Sigmoid colon (tissue), 7 donors: ENCODE results near the gene ARAF. TPM values are rescaled to one million over a fixed set of nuclear protein-coding genes. Genes with fewer than 3 reads are reported as not detected.

Experiments
- DNase-seq: peaks from one replicate; pipeline ENCODE4 v3.0.0-alpha.2; 2019
- H3K27ac ChIP-seq, 4 donors: fragments of 200-600 bp; sonication (generic); one replicate each; pipeline ENCODE4 v1.5.1; 2016 to 2019; ENCODE audit warnings: mild to moderate bottlenecking in 1 of 4
- H3K27me3 ChIP-seq, 3 donors: fragments of 200-600 bp; sonication (generic); one replicate each; pipeline ENCODE4 v1.5.1; 2019; ENCODE audit warnings: mild to moderate bottlenecking in 1 of 3
- H3K36me3 ChIP-seq, 4 donors: fragments of 200-600 bp; sonication (generic); one replicate each; pipeline ENCODE4 v1.5.1; 2016 to 2019
- H3K4me1 ChIP-seq, 4 donors: fragments of 200-600 bp; sonication (generic); one replicate each; pipeline ENCODE4 v1.5.1; 2017 to 2019
- H3K4me3 ChIP-seq, 4 donors: fragments of 200-600 bp; sonication (generic); one replicate each; pipeline ENCODE4 v1.5.1; 2017 to 2019; ENCODE audit warnings: mild to moderate bottlenecking in 2 of 4, moderate library complexity in 1 of 4
- H3K9me3 ChIP-seq, 4 donors: fragments of 200-600 bp in 3 of 4; sonication (generic) in 3 of 4; one replicate each; pipeline versions ENCODE4 v1.5.1 to v1.6.1; 2013 to 2019
- EP300 ChIP-seq, 4 donors: sonication (generic); formaldehyde crosslinking; IDR thresholded peaks; one replicate each; pipeline ENCODE4 v1.6.1; 2017; ENCODE audit warnings: antibody characterized with exemption in 4 of 4
- POLR2A ChIP-seq, 2 donors: fragments of 450-650 bp; IDR thresholded peaks; one replicate each; pipeline ENCODE4 v1.6.1; 2016; ENCODE audit warnings: antibody characterized with exemption in 2 of 2, mild to moderate bottlenecking in 2 of 2, moderate library complexity in 2 of 2
- POLR2AphosphoS5 ChIP-seq, 4 donors: sonication (generic); formaldehyde crosslinking; IDR thresholded peaks; one replicate each; pipeline ENCODE4 v1.6.1; 2017; ENCODE audit warnings: antibody characterized with exemption in 4 of 4
- whole genome bisulfite sequencing, 2 donors: extraction: QIAGEN DNeasy Blood & Tissue Kit; methylation state at CpG; one replicate each; pipeline ENCODE4 v1.1.7; 2013; 5-methylcytosine and 5-hydroxymethylcytosine counted together
- intact Hi-C: fragments of 100-400 bp; cut with DNase I; formaldehyde crosslinking; loops from one replicate; pipeline ENCODE4 v1.15.1; 2023
- polyA plus RNA-seq, 3 donors: library from polyadenylated mRNA; stranded (reverse); fragments of 200-250 nt; gene quantifications; one replicate each; pipeline ENCODE4 v1.2.3, GENCODE V29; 2013
- total RNA-seq, 4 donors: library from RNA; depleted of rRNA; stranded (reverse); fragments of >200 nt; gene quantifications; one replicate each; pipeline ENCODE4 v1.1.0, GENCODE V29; 2016
- TF ChIP-seq, protein P1 (sequence below), 4 experiments: fragments of 450-650 bp in 3 of 4; fragments of 200-600 bp in 1 of 4; IDR thresholded peaks; one replicate each; pipeline ENCODE4 v1.5.1; 2016 to 2019; ENCODE audit warnings: antibody characterized with exemption in 4 of 4, mild to moderate bottlenecking in 3 of 4, moderate library complexity in 2 of 4
- donor health status: healthy with polysubstance abuse.
- donor health status: Bipolar disorder and iron deficiency.
- donor health status: healthy.

ARAF gene
- total and polyA plus RNA-seq, 7 donors: 25.7 to 57.8 (median 30.3) TPM

DNA sequence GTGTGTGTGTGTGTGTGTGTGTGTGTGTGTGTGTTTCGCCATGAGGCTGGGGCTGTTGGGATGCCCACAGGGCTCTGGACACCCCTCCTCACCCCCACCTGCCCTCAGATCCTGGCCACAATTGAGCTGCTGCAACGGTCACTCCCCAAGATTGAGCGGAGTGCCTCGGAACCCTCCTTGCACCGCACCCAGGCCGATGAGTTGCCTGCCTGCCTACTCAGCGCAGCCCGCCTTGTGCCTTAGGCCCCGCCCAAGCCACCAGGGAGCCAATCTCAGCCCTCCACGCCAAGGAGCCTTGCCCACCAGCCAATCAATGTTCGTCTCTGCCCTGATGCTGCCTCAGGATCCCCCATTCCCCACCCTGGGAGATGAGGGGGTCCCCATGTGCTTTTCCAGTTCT, 10.2 kb downstream of the ARAF start:
- no peak overlapping the region for H3K4me3 ChIP-seq
- 89 to 95% methylated on average over 11 of the region's 11 CpGs for WGBS, 2 donors
- TF ChIP-seq, protein P1, sequence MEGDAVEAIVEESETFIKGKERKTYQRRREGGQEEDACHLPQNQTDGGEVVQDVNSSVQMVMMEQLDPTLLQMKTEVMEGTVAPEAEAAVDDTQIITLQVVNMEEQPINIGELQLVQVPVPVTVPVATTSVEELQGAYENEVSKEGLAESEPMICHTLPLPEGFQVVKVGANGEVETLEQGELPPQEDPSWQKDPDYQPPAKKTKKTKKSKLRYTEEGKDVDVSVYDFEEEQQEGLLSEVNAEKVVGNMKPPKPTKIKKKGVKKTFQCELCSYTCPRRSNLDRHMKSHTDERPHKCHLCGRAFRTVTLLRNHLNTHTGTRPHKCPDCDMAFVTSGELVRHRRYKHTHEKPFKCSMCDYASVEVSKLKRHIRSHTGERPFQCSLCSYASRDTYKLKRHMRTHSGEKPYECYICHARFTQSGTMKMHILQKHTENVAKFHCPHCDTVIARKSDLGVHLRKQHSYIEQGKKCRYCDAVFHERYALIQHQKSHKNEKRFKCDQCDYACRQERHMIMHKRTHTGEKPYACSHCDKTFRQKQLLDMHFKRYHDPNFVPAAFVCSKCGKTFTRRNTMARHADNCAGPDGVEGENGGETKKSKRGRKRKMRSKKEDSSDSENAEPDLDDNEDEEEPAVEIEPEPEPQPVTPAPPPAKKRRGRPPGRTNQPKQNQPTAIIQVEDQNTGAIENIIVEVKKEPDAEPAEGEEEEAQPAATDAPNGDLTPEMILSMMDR (IDR thresholded peaks at IDR 0.05): no peak
- TF ChIP-seq EP300 (IDR thresholded peaks at IDR 0.05) (no peak), POLR2A (IDR thresholded peaks at IDR 0.05) (no peak), POLR2AphosphoS5 (IDR thresholded peaks at IDR 0.05) (no peak)
- H3K36me3 ChIP-seq: peaks cover 0 to 46% (median 26%) of the 10 kb centered on the region in 4 donors
- DNase-seq: no peak
- H3K27ac ChIP-seq: no peak overlapping the region
- H3K9me3 ChIP-seq: no peaks in the 10 kb centered on the region
- peaks cover 0 to 3% (median 0%) of the 10 kb centered on the region in 3 donors for H3K27me3 ChIP-seq
- intact Hi-C loops: no loop called here
- peaks cover 0 to 13% (median 5%) of the 10 kb centered on the region in 4 donors for H3K4me1 ChIP-seq

DNA sequence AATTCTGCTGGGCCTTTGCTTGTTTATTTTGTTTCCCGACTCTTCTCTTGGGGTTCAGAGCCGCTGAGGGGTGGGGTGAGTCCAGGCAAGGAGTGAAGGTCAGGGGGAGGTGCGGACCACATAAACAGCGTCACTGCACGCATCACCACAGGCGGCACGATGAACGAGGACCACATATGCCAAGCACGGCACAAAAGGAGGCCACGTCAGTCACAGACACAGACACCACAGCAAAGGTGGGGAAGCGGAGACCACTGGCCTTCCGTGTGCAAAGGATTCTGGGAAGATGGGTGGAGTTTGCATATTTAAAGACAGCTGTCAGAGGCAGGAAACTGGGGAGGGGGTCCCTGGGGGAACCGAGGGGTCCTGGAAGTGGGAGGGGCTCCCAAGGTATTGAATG, 10.9 kb downstream of the ARAF start:
- WGBS, 2 donors: 89 to 91% methylated on average over 13 of the region's 13 CpGs
- DNase-seq: no peak
- Histone ChIP-seq H3K27me3 (peaks cover 0 to 3% (median 0%) of the 10 kb centered on the region in 3 donors), H3K4me1 (peaks cover 0 to 13% (median 5%) of the 10 kb centered on the region in 4 donors), H3K9me3 (no peaks in the 10 kb centered on the region), H3K27ac (no peak overlapping the region), H3K36me3 (peaks cover 0 to 39% (median 20%) of the 10 kb centered on the region in 4 donors), H3K4me3 (no peak overlapping the region)
- TF ChIP-seq, protein P1 (IDR thresholded peaks at IDR 0.05): no peak
- TF ChIP-seq POLR2AphosphoS5 (IDR thresholded peaks at IDR 0.05) (no peak), EP300 (IDR thresholded peaks at IDR 0.05) (no peak)
- intact Hi-C loops: no loop called here

DNA sequence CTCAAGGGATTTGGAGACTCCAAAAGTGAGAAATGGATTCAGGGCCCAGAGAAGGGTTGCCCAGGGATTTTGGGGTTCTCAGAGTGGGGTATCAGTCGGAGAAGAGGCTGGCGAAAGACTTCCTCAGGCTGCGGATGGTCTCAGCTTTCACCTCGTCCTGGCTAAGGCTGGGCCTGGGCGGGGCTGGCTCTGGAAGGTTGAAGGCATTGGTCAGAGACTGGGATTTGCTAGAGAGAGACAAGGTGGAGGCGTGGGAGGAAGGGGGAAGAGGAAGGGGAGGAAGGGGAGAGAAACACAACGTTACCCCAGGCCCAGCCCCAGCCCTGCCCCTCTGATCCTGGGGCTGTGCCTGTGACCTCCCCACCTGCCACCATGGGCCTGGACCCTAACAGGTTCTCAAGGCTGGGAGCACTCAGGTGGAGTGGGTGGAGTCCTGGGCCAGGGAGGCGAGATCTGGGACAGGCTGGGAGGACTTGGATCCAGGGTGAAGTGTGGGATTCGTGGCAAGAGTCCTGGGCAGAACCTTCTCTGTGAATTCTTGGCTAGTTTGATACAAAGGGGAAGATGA, 11.9 kb downstream of the ARAF start:
- no peak for DNase-seq
- Histone ChIP-seq H3K4me1 (peaks cover 0 to 13% (median 5%) of the 10 kb centered on the region in 4 donors), H3K36me3 (peaks cover 0 to 29% (median 13%) of the 10 kb centered on the region in 4 donors), H3K27ac (peak overlapping the region in 1 of 4 donors; percentile 49), H3K27me3 (peaks cover 0 to 3% (median 0%) of the 10 kb centered on the region in 3 donors), H3K9me3 (no peaks in the 10 kb centered on the region), H3K4me3 (no peak overlapping the region)
- WGBS, 2 donors: 54 to 73% methylated on average over 9 of the region's 9 CpGs
- intact Hi-C loops: no loop called here
- TF ChIP-seq POLR2AphosphoS5 (IDR thresholded peaks at IDR 0.05) (no peak), EP300 (IDR thresholded peaks at IDR 0.05) (no peak), POLR2A (IDR thresholded peaks at IDR 0.05) (no peak)
- TF ChIP-seq, protein P1 (IDR thresholded peaks at IDR 0.05): no peak

DNA sequence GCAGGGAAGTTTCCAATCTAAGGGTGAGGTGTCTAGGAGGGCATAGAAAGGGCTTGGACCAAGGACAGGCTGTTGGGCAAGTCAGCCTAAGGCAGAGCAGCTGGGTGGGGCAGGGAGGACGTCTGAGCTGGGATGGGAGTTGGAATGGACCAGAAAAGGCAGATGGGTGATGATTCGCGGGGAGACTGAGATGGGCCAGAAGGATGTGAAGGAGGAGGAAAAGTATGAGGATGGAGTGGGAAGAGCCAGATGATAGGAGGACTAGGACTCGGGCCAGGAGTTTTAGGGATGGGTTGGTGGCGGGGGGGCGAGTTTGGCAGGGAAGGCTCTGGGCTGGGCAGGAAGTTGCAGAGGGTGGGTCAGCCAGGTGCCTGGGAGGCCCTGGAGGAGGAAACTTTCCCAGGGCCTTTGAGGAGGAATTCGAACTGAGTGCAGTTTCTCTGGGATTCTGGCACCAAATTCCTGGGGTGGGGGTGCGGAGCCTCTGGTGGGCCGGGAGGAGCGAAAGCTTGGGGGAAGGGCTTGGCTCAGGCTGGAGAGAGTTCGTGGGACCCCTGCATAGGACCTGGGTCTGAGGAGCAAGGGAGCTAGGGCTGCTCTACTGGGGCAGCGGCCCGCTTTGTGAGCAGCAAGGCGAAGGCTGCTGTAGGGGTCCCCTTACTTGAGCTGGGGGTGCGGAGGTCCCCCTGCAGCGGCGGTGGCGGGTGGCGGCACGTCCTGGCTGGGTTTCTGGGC, 12.5 kb downstream of the ARAF start:
- Histone ChIP-seq H3K4me3 (peak overlapping the region in 3 of 4 donors; percentile 26 to 41 (median 34)), H3K36me3 (peaks cover 0 to 24% (median 11%) of the 10 kb centered on the region in 4 donors), H3K27me3 (peaks cover 0 to 3% (median 0%) of the 10 kb centered on the region in 3 donors), H3K9me3 (no peaks in the 10 kb centered on the region), H3K4me1 (peaks cover 0 to 13% (median 5%) of the 10 kb centered on the region in 4 donors), H3K27ac (peak overlapping the region; percentile 14 to 68 (median 50))
- TF ChIP-seq EP300 (IDR thresholded peaks at IDR 0.05) (no peak), POLR2AphosphoS5 (IDR thresholded peaks at IDR 0.05) (no peak), POLR2A (IDR thresholded peaks at IDR 0.05) (no peak)
- TF ChIP-seq, protein P1 (IDR thresholded peaks at IDR 0.05): no peak
- DNase-seq: peak; percentile 79
- intact Hi-C loops: no loop called here
- 6 to 37% methylated on average over 20 of the region's 20 CpGs for WGBS, 2 donors
